GM23338 (cell line): ENCODE measurements around the gene COG7. TPM values are rescaled to one million over a fixed set of nuclear protein-coding genes. Genes with fewer than 3 reads are reported as not detected.
"Not testable (repeated sequence)": the region's sequence is repeated elsewhere in the genome, so short reads cannot be mapped to it uniquely, and the experiment has no call there.

ENCODE experiments used
- ATAC-seq: fragments of 200-7000 bp; cut with Tn5 transposase; 3 replicates; pipeline ENCODE4 v1.9.1; 2020
- DNase-seq: peaks from one replicate; pipeline ENCODE4 v3.0.0-alpha.2; 2015; ENCODE audit warnings: low spot score
- H2AFZ ChIP-seq: fragments of 200-600 bp; sonication (generic); 2 replicates; pipeline ENCODE4 v1.8.0; 2016; ENCODE audit warnings: antibody characterized with exemption, mild to moderate bottlenecking, moderate library complexity
- H3F3A ChIP-seq: fragments of 200-600 bp; sonication (generic); replicated peaks from 2 replicates; pipeline ENCODE4 v1.8.0; 2017; ENCODE audit warnings: antibody characterized with exemption, mixed run types, low read depth
- H3K27ac ChIP-seq: fragments of 200-600 bp; sonication (generic); 2 replicates; pipeline ENCODE4 v1.6.1; 2016; ENCODE audit warnings: low read depth
- H3K27me3 ChIP-seq: fragments of 200-600 bp; sonication (generic); 2 replicates; pipeline ENCODE4 v1.8.0; 2016; ENCODE audit warnings: mild to moderate bottlenecking, mixed run types, moderate library complexity; ENCODE audit not compliant: insufficient read depth
- H3K36me3 ChIP-seq: fragments of 200-600 bp; sonication (generic); 2 replicates; pipeline ENCODE4 v1.8.0; 2016; ENCODE audit warnings: mild to moderate bottlenecking; ENCODE audit not compliant: insufficient read depth
- H3K4me1 ChIP-seq: fragments of 200-600 bp; sonication (generic); 2 replicates; pipeline ENCODE4 v1.8.0; 2016; ENCODE audit warnings: mild to moderate bottlenecking, moderate library complexity; ENCODE audit not compliant: insufficient read depth
- H3K4me2 ChIP-seq: fragments of 200-600 bp; sonication (generic); 2 replicates; pipeline ENCODE4 v1.7.1; 2017; ENCODE audit warnings: mixed run types
- H3K4me3 ChIP-seq: fragments of 200-600 bp; sonication (generic); 2 replicates; pipeline ENCODE4 v1.6.1; 2016; ENCODE audit warnings: mixed run types
- H3K79me2 ChIP-seq: fragments of 200-600 bp; sonication (generic); replicated peaks from 2 replicates; pipeline ENCODE4 v1.8.0; 2017; ENCODE audit warnings: mild to moderate bottlenecking; ENCODE audit not compliant: insufficient read depth
- H3K9me2 ChIP-seq: fragments of 200-600 bp; sonication (generic); 2 replicates; pipeline ENCODE4 v1.8.0; 2017; ENCODE audit not compliant: insufficient read depth
- H4K20me1 ChIP-seq: fragments of 200-600 bp; sonication (generic); replicated peaks from 2 replicates; pipeline ENCODE4 v1.8.0; 2017; ENCODE audit warnings: mild to moderate bottlenecking; ENCODE audit not compliant: insufficient read depth
- H3K27ac Mint-ChIP-seq: 2 replicates; pipeline ENCODE4 v1.8.0; 2020; ENCODE audit warnings: inconsistent platforms, mild to moderate bottlenecking, moderate library complexity, mixed read lengths
- H3K27me3 Mint-ChIP-seq: 3 replicates; pipeline ENCODE4 v1.8.0; 2022; ENCODE audit warnings: low read depth, mild to moderate bottlenecking, moderate library complexity, mixed read lengths, inconsistent platforms; ENCODE audit not compliant: insufficient read depth, poor library complexity
- H3K36me3 Mint-ChIP-seq: 3 replicates; pipeline ENCODE4 v1.8.0; 2021; ENCODE audit warnings: low read depth, mild to moderate bottlenecking, inconsistent platforms, moderate library complexity, mixed read lengths
- H3K4me1 Mint-ChIP-seq: 3 replicates; pipeline ENCODE4 v1.8.0; 2020; ENCODE audit warnings: mild to moderate bottlenecking, inconsistent platforms, mixed read lengths
- H3K4me3 Mint-ChIP-seq: 3 replicates; pipeline ENCODE4 v1.8.0; 2021; ENCODE audit warnings: moderate library complexity, mild to moderate bottlenecking, inconsistent platforms, mixed read lengths
- H3K9me3 Mint-ChIP-seq: 3 replicates; pipeline ENCODE4 v1.8.0; 2020; ENCODE audit warnings: moderate library complexity, mild to moderate bottlenecking, inconsistent platforms, mixed read lengths
- CREB1 ChIP-seq: fragments of 250-450 bp; sonication (Bioruptor Pico); IDR thresholded peaks from 2 replicates; pipeline ENCODE4 v1.5.0; 2020; ENCODE audit warnings: low read depth, mild to moderate bottlenecking, moderate library complexity
- EZH2 ChIP-seq: fragments of 200-600 bp; sonication (generic); IDR thresholded peaks from one replicate; pipeline ENCODE4 v1.8.0; 2017; ENCODE audit warnings: antibody characterized with exemption, mild to moderate bottlenecking, low read depth; ENCODE audit not compliant: unreplicated experiment
- JUNB ChIP-seq: IDR thresholded peaks from one replicate; pipeline ENCODE4 v1.6.1; 2016; ENCODE audit warnings: antibody characterized with exemption; ENCODE audit not compliant: unreplicated experiment
- NANOG ChIP-seq: IDR thresholded peaks from 2 replicates; pipeline ENCODE4 v1.6.1; 2016; ENCODE audit warnings: antibody characterized with exemption, borderline replicate concordance
- POLR2AphosphoS5 ChIP-seq: IDR thresholded peaks from 2 replicates; pipeline ENCODE4 v1.6.1; 2016; ENCODE audit warnings: antibody characterized with exemption, low read depth
- STAT1 ChIP-seq: IDR thresholded peaks from one replicate; pipeline ENCODE4 v1.6.1; 2016; ENCODE audit warnings: antibody characterized with exemption; ENCODE audit not compliant: unreplicated experiment
- ZNF114 ChIP-seq: fragments of 250-450 bp; sonication (Bioruptor Pico); IDR thresholded peaks from 2 replicates; pipeline ENCODE4 v1.5.0; 2020; ENCODE audit warnings: mild to moderate bottlenecking, moderate library complexity
- ZNF331 ChIP-seq: fragments of 250-450 bp; sonication (Bioruptor Pico); IDR thresholded peaks from 2 replicates; pipeline ENCODE4 v1.5.0; 2020; ENCODE audit warnings: low read depth, mild to moderate bottlenecking, moderate library complexity
- polyA plus RNA-seq: library from polyadenylated mRNA; unstranded; fragments of >200 nt; fragmentation: Nextera tagmentation; extraction: Ambion mirVana; gene quantifications from 2 replicates; pipeline ENCODE4 v1.2.1, GENCODE V29; 2016
- total RNA-seq: library from RNA; depleted of rRNA; stranded (reverse); fragments of >200 nt; shearing (Covaris generic); gene quantifications from 2 replicates; pipeline ENCODE4 v1.2.3, GENCODE V29; 2014
- TF ChIP-seq, protein P1 (sequence below): fragments of 250-450 bp; sonication (Bioruptor Pico); IDR thresholded peaks from 2 replicates; pipeline ENCODE4 v1.5.0; 2020; ENCODE audit warnings: mild to moderate bottlenecking, moderate library complexity
- TF ChIP-seq, protein P2 (sequence below): IDR thresholded peaks from 2 replicates; pipeline ENCODE4 v1.6.1; 2016; ENCODE audit warnings: antibody characterized with exemption
- TF ChIP-seq, protein P3 (sequence below), 2 experiments: fragments of 200-600 bp in 1 of 2; sonication (generic) in 1 of 2; conservative IDR thresholded peaks; 2 replicates each; pipeline versions ENCODE4 v1.5.1 to v1.6.1; 2016 to 2017; ENCODE audit warnings: antibody characterized with exemption in 2 of 2, low read depth in 2 of 2, mild to moderate bottlenecking in 2 of 2, moderate library complexity in 1 of 2

COG7 gene
- total and polyA plus RNA-seq, 2 experiments from 2014 or later, result 9.2 to 20.0 TPM

- TF ChIP-seq, protein P1, sequence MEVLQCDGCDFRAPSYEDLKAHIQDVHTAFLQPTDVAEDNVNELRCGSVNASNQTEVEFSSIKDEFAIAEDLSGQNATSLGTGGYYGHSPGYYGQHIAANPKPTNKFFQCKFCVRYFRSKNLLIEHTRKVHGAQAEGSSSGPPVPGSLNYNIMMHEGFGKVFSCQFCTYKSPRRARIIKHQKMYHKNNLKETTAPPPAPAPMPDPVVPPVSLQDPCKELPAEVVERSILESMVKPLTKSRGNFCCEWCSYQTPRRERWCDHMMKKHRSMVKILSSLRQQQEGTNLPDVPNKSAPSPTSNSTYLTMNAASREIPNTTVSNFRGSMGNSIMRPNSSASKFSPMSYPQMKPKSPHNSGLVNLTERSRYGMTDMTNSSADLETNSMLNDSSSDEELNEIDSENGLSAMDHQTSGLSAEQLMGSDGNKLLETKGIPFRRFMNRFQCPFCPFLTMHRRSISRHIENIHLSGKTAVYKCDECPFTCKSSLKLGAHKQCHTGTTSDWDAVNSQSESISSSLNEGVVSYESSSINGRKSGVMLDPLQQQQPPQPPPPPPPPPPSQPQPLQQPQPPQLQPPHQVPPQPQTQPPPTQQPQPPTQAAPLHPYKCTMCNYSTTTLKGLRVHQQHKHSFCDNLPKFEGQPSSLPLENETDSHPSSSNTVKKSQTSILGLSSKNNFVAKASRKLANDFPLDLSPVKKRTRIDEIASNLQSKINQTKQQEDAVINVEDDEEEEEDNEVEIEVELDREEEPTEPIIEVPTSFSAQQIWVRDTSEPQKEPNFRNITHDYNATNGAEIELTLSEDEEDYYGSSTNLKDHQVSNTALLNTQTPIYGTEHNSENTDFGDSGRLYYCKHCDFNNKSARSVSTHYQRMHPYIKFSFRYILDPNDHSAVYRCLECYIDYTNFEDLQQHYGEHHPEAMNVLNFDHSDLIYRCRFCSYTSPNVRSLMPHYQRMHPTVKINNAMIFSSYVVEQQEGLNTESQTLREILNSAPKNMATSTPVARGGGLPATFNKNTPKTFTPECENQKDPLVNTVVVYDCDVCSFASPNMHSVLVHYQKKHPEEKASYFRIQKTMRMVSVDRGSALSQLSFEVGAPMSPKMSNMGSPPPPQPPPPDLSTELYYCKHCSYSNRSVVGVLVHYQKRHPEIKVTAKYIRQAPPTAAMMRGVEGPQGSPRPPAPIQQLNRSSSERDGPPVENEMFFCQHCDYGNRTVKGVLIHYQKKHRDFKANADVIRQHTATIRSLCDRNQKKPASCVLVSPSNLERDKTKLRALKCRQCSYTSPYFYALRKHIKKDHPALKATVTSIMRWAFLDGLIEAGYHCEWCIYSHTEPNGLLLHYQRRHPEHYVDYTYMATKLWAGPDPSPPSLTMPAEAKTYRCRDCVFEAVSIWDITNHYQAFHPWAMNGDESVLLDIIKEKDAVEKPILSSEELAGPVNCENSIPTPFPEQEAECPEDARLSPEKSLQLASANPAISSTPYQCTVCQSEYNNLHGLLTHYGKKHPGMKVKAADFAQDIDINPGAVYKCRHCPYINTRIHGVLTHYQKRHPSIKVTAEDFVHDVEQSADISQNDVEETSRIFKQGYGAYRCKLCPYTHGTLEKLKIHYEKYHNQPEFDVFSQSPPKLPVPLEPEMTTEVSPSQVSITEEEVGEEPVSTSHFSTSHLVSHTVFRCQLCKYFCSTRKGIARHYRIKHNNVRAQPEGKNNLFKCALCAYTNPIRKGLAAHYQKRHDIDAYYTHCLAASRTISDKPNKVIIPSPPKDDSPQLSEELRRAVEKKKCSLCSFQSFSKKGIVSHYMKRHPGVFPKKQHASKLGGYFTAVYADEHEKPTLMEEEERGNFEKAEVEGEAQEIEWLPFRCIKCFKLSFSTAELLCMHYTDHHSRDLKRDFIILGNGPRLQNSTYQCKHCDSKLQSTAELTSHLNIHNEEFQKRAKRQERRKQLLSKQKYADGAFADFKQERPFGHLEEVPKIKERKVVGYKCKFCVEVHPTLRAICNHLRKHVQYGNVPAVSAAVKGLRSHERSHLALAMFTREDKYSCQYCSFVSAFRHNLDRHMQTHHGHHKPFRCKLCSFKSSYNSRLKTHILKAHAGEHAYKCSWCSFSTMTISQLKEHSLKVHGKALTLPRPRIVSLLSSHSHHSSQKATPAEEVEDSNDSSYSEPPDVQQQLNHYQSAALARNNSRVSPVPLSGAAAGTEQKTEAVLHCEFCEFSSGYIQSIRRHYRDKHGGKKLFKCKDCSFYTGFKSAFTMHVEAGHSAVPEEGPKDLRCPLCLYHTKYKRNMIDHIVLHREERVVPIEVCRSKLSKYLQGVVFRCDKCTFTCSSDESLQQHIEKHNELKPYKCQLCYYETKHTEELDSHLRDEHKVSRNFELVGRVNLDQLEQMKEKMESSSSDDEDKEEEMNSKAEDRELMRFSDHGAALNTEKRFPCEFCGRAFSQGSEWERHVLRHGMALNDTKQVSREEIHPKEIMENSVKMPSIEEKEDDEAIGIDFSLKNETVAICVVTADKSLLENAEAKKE, result no peak
- TF ChIP-seq JUNB, result no peak
These were observed 4.6 kb downstream of the COG7 start (continued) for GRCh38 chr16:23448392-23448791.

- not testable (repeated sequence) for H3K4me2 ChIP-seq, H3K4me3 Mint-ChIP-seq, H3K4me3 ChIP-seq, H3K9me2 ChIP-seq, H3K4me1 ChIP-seq, ATAC-seq, H3F3A ChIP-seq, H4K20me1 ChIP-seq, H2AFZ ChIP-seq, H3K79me2 ChIP-seq, H3K27ac ChIP-seq, H3K4me1 Mint-ChIP-seq, H3K9me3 Mint-ChIP-seq, DNase-seq, H3K27me3 ChIP-seq, H3K27me3 Mint-ChIP-seq
- peaks cover 15% of the 10 kb centered on the region for H3K36me3 ChIP-seq
- peaks cover 40% of the 10 kb centered on the region; the same call in 2 of the 3 replicates for H3K36me3 Mint-ChIP-seq
- peak overlapping the region; percentile 28; the same call in 1 of the 2 replicates for H3K27ac Mint-ChIP-seq
These were observed 15.4 kb downstream of the COG7 start for GRCh38 chr16:23437542-23437941.

DNA sequence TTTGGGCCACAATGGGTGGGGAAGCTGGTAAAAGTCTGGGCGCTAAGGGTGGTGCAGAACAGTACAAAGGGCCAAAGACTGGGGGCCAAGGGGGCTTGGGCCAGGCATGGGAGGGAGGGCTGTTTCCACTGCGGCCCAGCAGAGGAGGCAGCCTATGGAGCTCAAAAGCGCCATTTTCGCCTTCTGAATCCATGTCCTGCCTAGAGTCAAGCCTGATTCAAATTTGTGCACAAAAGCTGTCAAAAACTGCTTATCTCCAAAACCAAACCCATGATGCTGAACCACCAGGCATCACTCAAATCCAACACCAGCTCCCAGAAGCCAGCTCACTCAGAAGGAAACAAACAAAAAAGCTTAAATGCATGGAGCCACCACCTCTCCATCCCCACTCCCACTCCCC, 16.0 kb downstream of the COG7 start:
- Mint-ChIP-seq H3K4me1 (no peaks in the 10 kb centered on the region), H3K36me3 (peaks cover 39% of the 10 kb centered on the region; the same call in 2 of the 3 replicates), H3K9me3 (no peaks in the 10 kb centered on the region), H3K27me3 (no peaks in the 10 kb centered on the region), H3K4me3 (no peak overlapping the region), H3K27ac (peak overlapping the region; percentile 29; the same call in 1 of the 2 replicates)
- no peak overlapping the region for H3K4me2 ChIP-seq
- peaks cover 13% of the 10 kb centered on the region for H3K36me3 ChIP-seq
- no peak for DNase-seq
- no peak overlapping the region for H3K4me3 ChIP-seq
- no peaks in the 10 kb centered on the region for H3K4me1 ChIP-seq
- no peaks in the 10 kb centered on the region; the same call in none of the 2 replicates for H4K20me1 ChIP-seq
- no peaks in the 10 kb centered on the region for H3K27me3 ChIP-seq
- H3K27ac ChIP-seq, result no peak overlapping the region
- H2AFZ ChIP-seq, result no peak overlapping the region
- no peaks in the 10 kb centered on the region for H3F3A ChIP-seq
- H3K79me2 ChIP-seq, result no peaks in the 10 kb centered on the region
- no peaks in the 10 kb centered on the region for H3K9me2 ChIP-seq
- ATAC-seq, result no peak
- TF ChIP-seq JUNB (no peak), ZNF331 (CRISPR knock-in tag) (no peak), NANOG (no peak), EZH2 (no peak), STAT1 (no peak), CREB1 (no peak), ZNF114 (CRISPR knock-in tag) (no peak), POLR2AphosphoS5 (no peak)
- TF ChIP-seq, protein P2, sequence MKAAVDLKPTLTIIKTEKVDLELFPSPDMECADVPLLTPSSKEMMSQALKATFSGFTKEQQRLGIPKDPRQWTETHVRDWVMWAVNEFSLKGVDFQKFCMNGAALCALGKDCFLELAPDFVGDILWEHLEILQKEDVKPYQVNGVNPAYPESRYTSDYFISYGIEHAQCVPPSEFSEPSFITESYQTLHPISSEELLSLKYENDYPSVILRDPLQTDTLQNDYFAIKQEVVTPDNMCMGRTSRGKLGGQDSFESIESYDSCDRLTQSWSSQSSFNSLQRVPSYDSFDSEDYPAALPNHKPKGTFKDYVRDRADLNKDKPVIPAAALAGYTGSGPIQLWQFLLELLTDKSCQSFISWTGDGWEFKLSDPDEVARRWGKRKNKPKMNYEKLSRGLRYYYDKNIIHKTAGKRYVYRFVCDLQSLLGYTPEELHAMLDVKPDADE, result no peak
- TF ChIP-seq, protein P3, sequence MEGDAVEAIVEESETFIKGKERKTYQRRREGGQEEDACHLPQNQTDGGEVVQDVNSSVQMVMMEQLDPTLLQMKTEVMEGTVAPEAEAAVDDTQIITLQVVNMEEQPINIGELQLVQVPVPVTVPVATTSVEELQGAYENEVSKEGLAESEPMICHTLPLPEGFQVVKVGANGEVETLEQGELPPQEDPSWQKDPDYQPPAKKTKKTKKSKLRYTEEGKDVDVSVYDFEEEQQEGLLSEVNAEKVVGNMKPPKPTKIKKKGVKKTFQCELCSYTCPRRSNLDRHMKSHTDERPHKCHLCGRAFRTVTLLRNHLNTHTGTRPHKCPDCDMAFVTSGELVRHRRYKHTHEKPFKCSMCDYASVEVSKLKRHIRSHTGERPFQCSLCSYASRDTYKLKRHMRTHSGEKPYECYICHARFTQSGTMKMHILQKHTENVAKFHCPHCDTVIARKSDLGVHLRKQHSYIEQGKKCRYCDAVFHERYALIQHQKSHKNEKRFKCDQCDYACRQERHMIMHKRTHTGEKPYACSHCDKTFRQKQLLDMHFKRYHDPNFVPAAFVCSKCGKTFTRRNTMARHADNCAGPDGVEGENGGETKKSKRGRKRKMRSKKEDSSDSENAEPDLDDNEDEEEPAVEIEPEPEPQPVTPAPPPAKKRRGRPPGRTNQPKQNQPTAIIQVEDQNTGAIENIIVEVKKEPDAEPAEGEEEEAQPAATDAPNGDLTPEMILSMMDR (conservative IDR thresholded peaks at IDR 0.05; ENCODE audit: low read depth in 2 of 2), result no peak
